B cell (primary cell): ENCODE data around the gene C15orf39. TPM values are rescaled to one million over a fixed set of nuclear protein-coding genes. Genes with fewer than 3 reads are reported as not detected.

Source experiments
- ATAC-seq: fragments of 200-7000 bp; cut with Tn5 transposase; one replicate; pipeline ENCODE4 v1.10.0; 2021; ENCODE audit warnings: low read depth, mild to moderate bottlenecking, moderate number of reproducible peaks, moderate library complexity
- CTCF ChIA-PET: fragments of 350-600 bp; sonication (Branson Sonifier 250); formaldehyde crosslinking; loops from one replicate; lab custom pipeline; 2021; ENCODE audit warnings: antibody characterized with exemption, inconsistent platforms; lab: Charles Lee
- POLR2A ChIA-PET: fragments of 350-600 bp; sonication (Branson Sonifier 250); formaldehyde crosslinking; loops from one replicate; lab custom pipeline; 2021; ENCODE audit warnings: antibody characterized with exemption; lab: Charles Lee
- DNase-seq: peaks from one replicate; pipeline ENCODE4 v3.0.0; 2013
- H2AFZ ChIP-seq: 2 replicates; pipeline ENCODE4 v1.6.1; 2012; ENCODE audit warnings: mild to moderate bottlenecking, low read depth, low read length; ENCODE audit not compliant: insufficient read depth, poor library complexity, severe bottlenecking
- H3K27ac ChIP-seq, 2 donors: 1 replicate in 1 of 2; 2 replicates in 1 of 2; pipeline ENCODE4 v1.5.1; 2012 to 2013; ENCODE audit warnings: low read length in 2 of 2, mild to moderate bottlenecking in 2 of 2, moderate library complexity in 1 of 2
- H3K27me3 ChIP-seq, 4 experiments: fragments of 200-600 bp in 1 of 4; sonication (generic) in 1 of 4; replicated peaks in 1 of 4; 1 replicate in 2 of 4; 2 replicates in 2 of 4; pipeline versions ENCODE4 v1.6.1 to v1.7.0; 2013 to 2016; ENCODE audit warnings: low read length in 3 of 4, mild to moderate bottlenecking in 2 of 4, mixed read lengths in 1 of 4, moderate library complexity in 1 of 4; ENCODE audit not compliant: insufficient read depth in 4 of 4, control insufficient read depth in 3 of 4; ENCODE audit errors: control extremely low read depth in 1 of 4
- H3K36me3 ChIP-seq, 2 experiments: replicated peaks in 1 of 2; 1 replicate in 1 of 2; 2 replicates in 1 of 2; pipeline versions ENCODE4 v1.6.1 to v1.7.1; 2013; ENCODE audit warnings: low read length in 1 of 2; ENCODE audit not compliant: insufficient read depth in 2 of 2, control insufficient read depth in 1 of 2; ENCODE audit errors: control extremely low read depth in 1 of 2, extremely low read depth in 1 of 2
- H3K4me1 ChIP-seq, 2 donors: fragments of 200-600 bp in 1 of 2; sonication (generic) in 1 of 2; 1 replicate in 1 of 2; 2 replicates in 1 of 2; pipeline versions ENCODE4 v1.5.1 to v1.6.1; 2013 to 2017; ENCODE audit warnings: low read length in 2 of 2; ENCODE audit not compliant: control insufficient read depth in 2 of 2, insufficient read depth in 2 of 2
- H3K4me2 ChIP-seq: replicated peaks from 2 replicates; pipeline ENCODE3; 2012; ENCODE audit warnings: mild to moderate bottlenecking, low read depth, low read length; ENCODE audit not compliant: poor library complexity, severe bottlenecking
- H3K4me3 ChIP-seq, 5 experiments: fragments of 200-600 bp in 1 of 5; sonication (generic) in 1 of 5; 1 replicate in 3 of 5; 2 replicates in 2 of 5; pipeline versions ENCODE4 v1.5.1 to v1.7.0; 2011 to 2016; ENCODE audit warnings: low read length in 4 of 5, mild to moderate bottlenecking in 4 of 5, low read depth in 2 of 5, control low read depth in 1 of 5, moderate library complexity in 1 of 5; ENCODE audit not compliant: insufficient read depth in 1 of 5; ENCODE audit errors: control extremely low read depth in 1 of 5, extremely low read depth in 1 of 5
- H3K79me2 ChIP-seq: fragments of 200-600 bp; sonication (generic); one replicate; pipeline ENCODE4 v1.6.0; 2016; ENCODE audit warnings: low read length; ENCODE audit not compliant: control insufficient read depth, insufficient read depth
- H3K9ac ChIP-seq: fragments of 200-600 bp; sonication (generic); 2 replicates; pipeline ENCODE4 v1.6.1; 2017; ENCODE audit warnings: mild to moderate bottlenecking, low read length, moderate library complexity
- H3K9me3 ChIP-seq, 3 donors: one replicate each; pipeline versions ENCODE4 v1.6.1 to v1.7.1; 2013; ENCODE audit warnings: low read length in 2 of 3; ENCODE audit not compliant: control insufficient read depth in 2 of 3, insufficient read depth in 1 of 3; ENCODE audit errors: control extremely low read depth in 1 of 3
- H4K20me1 ChIP-seq: 2 replicates; pipeline ENCODE4 v1.6.0; 2012; ENCODE audit warnings: mild to moderate bottlenecking, low read length; ENCODE audit not compliant: insufficient read depth, control insufficient read depth, poor library complexity, severe bottlenecking
- H3K27ac Mint-ChIP-seq: one replicate; pipeline ENCODE4 v1.8.0; 2021; ENCODE audit warnings: mixed read lengths
- H3K27me3 Mint-ChIP-seq: one replicate; pipeline ENCODE4 v1.8.0; 2021; ENCODE audit warnings: mixed read lengths
- H3K4me1 Mint-ChIP-seq: one replicate; pipeline ENCODE4 v1.8.0; 2021; ENCODE audit warnings: mixed read lengths
- H3K4me3 Mint-ChIP-seq: one replicate; pipeline ENCODE4 v1.8.0; 2021; ENCODE audit warnings: mixed read lengths
- H3K9me3 Mint-ChIP-seq: one replicate; pipeline ENCODE4 v1.8.0; 2022; ENCODE audit warnings: mixed read lengths; ENCODE audit not compliant: insufficient read depth
- EZH2 ChIP-seq: IDR thresholded peaks from 2 replicates; pipeline ENCODE4 v1.6.1; 2012; ENCODE audit warnings: borderline replicate concordance, low read depth, mild to moderate bottlenecking, moderate library complexity, low read length; ENCODE audit not compliant: insufficient read depth, poor library complexity, severe bottlenecking
- WGBS: methylation state at CpG from one replicate; pipeline ENCODE4 v1.1.5; 2013; ENCODE audit warnings: missing lambda C conversion rate; ENCODE audit not compliant: insufficient coverage; 5-methylcytosine and 5-hydroxymethylcytosine counted together
- intact Hi-C: fragments of 100-400 bp; cut with micrococcal nuclease; formaldehyde crosslinking; loops from one replicate; pipeline ENCODE4 v1.10.0; 2022
- polyA plus RNA-seq: library from polyadenylated mRNA; depleted of rRNA; stranded (reverse); fragments of >200 nt; gene quantifications from 2 replicates; pipeline ENCODE4 v1.2.3, GENCODE V29; 2012
- total RNA-seq, 2 donors: library from RNA; stranded (reverse); fragments of 120-200 nt in 1 of 2; gene quantifications; 1 replicate in 1 of 2; 2 replicates in 1 of 2; pipeline versions ENCODE4 v1.2.3 to v1.2.4, GENCODE V29; 2013 to 2022
- TF ChIP-seq, protein P1 (sequence below): fragments of 200-600 bp; IDR thresholded peaks from one replicate; pipeline ENCODE4 v1.8.0; 2022; ENCODE audit warnings: antibody characterized with exemption, mild to moderate bottlenecking

C15orf39 gene
- total and polyA plus RNA-seq, 2 donors (not counting 1 experiment from before 2014, with no cell fraction given): 12.4 to 72.7 TPM

DNA sequence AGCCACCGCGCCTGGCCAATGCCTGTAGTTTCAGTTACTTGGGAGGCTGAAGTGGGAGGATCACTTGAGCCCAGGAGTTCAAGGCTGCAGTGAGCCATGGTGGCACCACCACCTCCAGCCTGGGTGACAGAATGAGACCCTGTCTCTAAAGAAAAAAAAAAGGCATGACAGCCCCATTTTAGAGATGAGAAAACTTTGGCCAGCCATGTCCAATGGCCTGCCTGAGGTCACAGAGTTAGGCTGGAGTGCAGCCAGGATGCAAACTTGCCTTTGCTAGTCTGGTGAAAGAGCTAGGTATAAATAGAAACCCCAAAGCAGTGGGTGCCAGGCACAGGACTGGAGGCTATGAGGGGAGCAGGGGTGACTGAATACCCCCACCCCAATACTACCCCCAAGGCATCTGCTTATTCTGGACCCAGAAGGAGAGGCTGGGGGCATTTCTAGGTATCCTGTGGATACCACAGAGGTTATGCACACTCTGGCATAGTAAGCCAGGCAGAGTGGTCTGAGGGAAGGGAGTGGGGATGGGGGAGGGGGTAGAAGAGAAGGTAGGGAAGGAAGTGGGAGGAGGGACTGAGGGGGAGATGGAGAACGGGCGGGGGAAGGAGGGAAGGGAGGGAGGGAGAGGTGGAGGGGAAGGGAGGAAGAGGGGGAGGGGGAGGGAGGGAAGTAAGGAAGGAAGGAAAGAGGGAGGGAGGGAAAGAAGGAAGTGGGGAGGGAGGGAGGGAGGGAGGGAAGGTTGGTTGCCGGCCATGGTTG lies 16.2 kb upstream of the C15orf39 start:
- H3K9me3 Mint-ChIP-seq: no peaks in the 10 kb centered on the region
- Histone ChIP-seq H3K27ac (no peak overlapping the region), H3K4me2 (no peak overlapping the region), H3K4me1 (peaks cover 0 to 5% of the 10 kb centered on the region in 2 donors), H3K9me3 (peaks cover 0 to 13% (median 0%) of the 10 kb centered on the region in 3 donors), H4K20me1 (no peaks in the 10 kb centered on the region), H3K79me2 (no peaks in the 10 kb centered on the region), H3K4me3 (no peak overlapping the region), H3K9ac (no peak overlapping the region), H3K27me3 (peaks cover 0 to 19% (median 10%) of the 10 kb centered on the region in 4 experiments), H2AFZ (no peak overlapping the region), H3K36me3 (no peaks in the 10 kb centered on the region)
- no peak overlapping the region for H3K27ac Mint-ChIP-seq
- no peak overlapping the region for H3K4me3 Mint-ChIP-seq
- H3K27me3 Mint-ChIP-seq: peaks cover 33% of the 10 kb centered on the region
- ATAC-seq (no peak), DNase-seq (no peak)
- ChIA-PET POLR2A (interaction anchor here (0.5 kb wide), 1 partner anchor 203 kb away, joined by 4 read pairs; no protein-coding TSS in a partner anchor), CTCF (interaction anchor here (0.7 kb wide), 1 partner anchor 285 kb away, joined by 3 read pairs; no protein-coding TSS in a partner anchor)
- peaks cover 6% of the 10 kb centered on the region for H3K4me1 Mint-ChIP-seq
- TF ChIP-seq EZH2: no peak
- TF ChIP-seq, protein P1, sequence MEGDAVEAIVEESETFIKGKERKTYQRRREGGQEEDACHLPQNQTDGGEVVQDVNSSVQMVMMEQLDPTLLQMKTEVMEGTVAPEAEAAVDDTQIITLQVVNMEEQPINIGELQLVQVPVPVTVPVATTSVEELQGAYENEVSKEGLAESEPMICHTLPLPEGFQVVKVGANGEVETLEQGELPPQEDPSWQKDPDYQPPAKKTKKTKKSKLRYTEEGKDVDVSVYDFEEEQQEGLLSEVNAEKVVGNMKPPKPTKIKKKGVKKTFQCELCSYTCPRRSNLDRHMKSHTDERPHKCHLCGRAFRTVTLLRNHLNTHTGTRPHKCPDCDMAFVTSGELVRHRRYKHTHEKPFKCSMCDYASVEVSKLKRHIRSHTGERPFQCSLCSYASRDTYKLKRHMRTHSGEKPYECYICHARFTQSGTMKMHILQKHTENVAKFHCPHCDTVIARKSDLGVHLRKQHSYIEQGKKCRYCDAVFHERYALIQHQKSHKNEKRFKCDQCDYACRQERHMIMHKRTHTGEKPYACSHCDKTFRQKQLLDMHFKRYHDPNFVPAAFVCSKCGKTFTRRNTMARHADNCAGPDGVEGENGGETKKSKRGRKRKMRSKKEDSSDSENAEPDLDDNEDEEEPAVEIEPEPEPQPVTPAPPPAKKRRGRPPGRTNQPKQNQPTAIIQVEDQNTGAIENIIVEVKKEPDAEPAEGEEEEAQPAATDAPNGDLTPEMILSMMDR: no peak
- 71% methylated on average over 3 of the region's 5 CpGs for WGBS
- intact Hi-C loops: no loop called here

DNA sequence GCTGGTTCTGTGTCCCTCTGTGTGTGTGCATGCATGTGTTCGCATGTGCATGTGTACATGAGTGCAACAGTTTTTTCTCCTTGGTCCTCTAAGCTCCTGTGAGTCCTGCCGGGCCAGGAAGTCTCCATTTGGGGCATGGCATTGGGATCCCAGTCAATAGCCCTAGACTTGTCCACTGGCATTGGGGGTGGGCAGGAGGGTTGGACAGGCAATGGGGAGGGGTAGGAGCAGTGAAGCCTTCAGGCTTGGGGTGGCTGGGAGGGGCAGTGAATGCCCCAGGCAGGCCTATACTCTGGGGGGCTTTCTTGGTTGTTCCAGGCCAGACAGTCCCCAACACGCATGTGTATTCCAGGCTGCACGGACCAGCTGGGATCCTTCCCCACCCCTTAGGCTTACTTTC lies 15.6 kb upstream of the C15orf39 start:
- 88% methylated on average over 2 of the region's 4 CpGs for WGBS
- H3K4me3 ChIP-seq: no peak overlapping the region
- H4K20me1 ChIP-seq: no peaks in the 10 kb centered on the region
- H3K79me2 ChIP-seq: no peaks in the 10 kb centered on the region
- ChIA-PET POLR2A (no interaction called here), CTCF (no interaction called here)
- H3K27ac ChIP-seq: no peak overlapping the region
- Mint-ChIP-seq H3K9me3 (peaks cover 4% of the 10 kb centered on the region), H3K4me1 (peaks cover 6% of the 10 kb centered on the region), H3K27me3 (peaks cover 27% of the 10 kb centered on the region), H3K4me3 (no peak overlapping the region), H3K27ac (no peak overlapping the region)
- DNase-seq: no peak
- TF ChIP-seq EZH2: no peak
- TF ChIP-seq, protein P1: no peak
- H3K36me3 ChIP-seq: no peaks in the 10 kb centered on the region
- no peak overlapping the region for H3K4me2 ChIP-seq
- H3K9ac ChIP-seq: no peak overlapping the region
- peaks cover 0 to 5% of the 10 kb centered on the region in 2 donors for H3K4me1 ChIP-seq
- no peak overlapping the region for H2AFZ ChIP-seq
- ATAC-seq: no peak
- intact Hi-C loops: no loop called here
- peaks cover 0 to 18% (median 6%) of the 10 kb centered on the region in 4 experiments for H3K27me3 ChIP-seq
- peaks cover 0 to 16% (median 0%) of the 10 kb centered on the region in 3 donors for H3K9me3 ChIP-seq
